Motor neuron (in vitro differentiated cells): ENCODE results near the gene ATG3. TPM values are rescaled to one million over a fixed set of nuclear protein-coding genes. Genes with fewer than 3 reads are reported as not detected.

Experiments
- ATAC-seq, 8 experiments: fragments of 200-7000 bp; cut with Tn5 transposase; replicated peaks in 6 of 8; 2 replicates each; pipeline ENCODE4 v1.8.0; 2021; ENCODE audit warnings: mild to moderate bottlenecking in 8 of 8, moderate library complexity in 8 of 8
- H3K27ac ChIP-seq, 2 donors: fragments of 250-450 bp; sonication (Bioruptor Pico); 2 replicates each; pipeline ENCODE4 v1.9.0; 2021; ENCODE audit warnings: antibody characterized with exemption in 2 of 2, mild to moderate bottlenecking in 2 of 2, moderate library complexity in 1 of 2
- H3K4me1 ChIP-seq, 2 donors: fragments of 250-450 bp; sonication (Bioruptor Pico); replicated peaks in 1 of 2; 2 replicates each; pipeline ENCODE4 v1.6.1; 2021; ENCODE audit warnings: antibody characterized with exemption in 2 of 2, mild to moderate bottlenecking in 2 of 2, moderate library complexity in 1 of 2
- H3K4me3 ChIP-seq, 5 donors: fragments of 250-450 bp; sonication (Bioruptor Pico); 2 replicates each; pipeline ENCODE4 v1.9.0; 2021; ENCODE audit warnings: antibody characterized with exemption in 5 of 5, mild to moderate bottlenecking in 5 of 5, moderate library complexity in 4 of 5
- WGBS, 10 experiments: fragments of 450-650 bp; shearing (Covaris generic); methylation state at CpG; one replicate each; pipeline ENCODE4 v1.0.0; 2022; 5-methylcytosine and 5-hydroxymethylcytosine counted together
- in situ Hi-C, 9 experiments: fragments of 400-800 bp; cut with MboI; loops; one replicate each; pipeline ENCODE4 v1.15.0; 2021; ENCODE audit warnings: low sequenced_read_pairs in 9 of 9, low pct_unique_long_range_greater_than_20kb in 2 of 9; ENCODE audit not compliant: unreplicated experiment in 9 of 9
- total RNA-seq, 8 experiments: library from RNA; unstranded; fragments of 300-600 nt; gene quantifications; 2 replicates each; pipeline versions ENCODE4 v1.2.3 to v1.2.4, GENCODE V29; 2022

The ATG3 gene
- total RNA-seq, 8 experiments from 2014 or later: 37.0 to 66.2 (median 48.8) TPM

DNA sequence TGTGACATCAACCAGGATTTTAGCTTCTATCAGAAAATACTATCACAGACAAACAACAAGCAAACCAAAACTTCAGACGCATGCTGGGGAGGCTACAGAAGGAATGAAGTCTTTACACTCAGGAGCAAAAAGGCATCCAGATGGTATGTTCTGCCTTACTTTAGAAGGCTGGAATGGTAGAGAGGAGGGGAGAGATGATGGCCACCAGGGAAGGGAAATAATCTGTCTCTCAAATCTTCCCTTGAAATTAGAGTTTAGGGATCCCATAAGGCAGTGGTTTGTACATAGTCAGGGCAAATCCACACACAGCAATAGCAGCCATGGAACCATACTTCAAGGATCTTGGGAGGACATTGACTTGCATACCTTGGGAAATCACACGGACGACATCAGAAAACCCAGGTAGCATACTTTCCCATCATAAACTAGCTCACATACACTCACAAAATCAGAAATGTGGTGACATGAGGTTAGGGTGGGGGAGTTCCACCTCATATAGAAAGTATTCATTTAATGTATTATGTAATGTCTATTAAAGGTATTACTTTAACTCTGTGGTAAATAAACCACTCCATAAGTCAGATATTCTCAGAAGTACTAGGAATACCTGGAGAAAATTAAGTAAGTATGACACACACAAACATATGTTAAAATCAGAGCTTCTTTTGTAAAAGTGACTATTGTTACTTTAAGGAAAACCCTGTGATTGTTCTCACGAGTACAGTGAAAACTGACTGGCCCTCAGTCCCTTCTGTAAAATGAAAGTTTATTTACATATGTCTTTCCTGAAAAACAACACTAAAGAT lies 71.9 kb downstream of the ATG3 start:
- H3K4me3 ChIP-seq: no peak overlapping the region
- no peak overlapping the region for H3K27ac ChIP-seq
- whole genome bisulfite sequencing, 10 experiments: 35 to 100% (median 78%) methylated on average over 1 to 2 of the region's 4 CpGs; no CpG with 5 or more reads in 3 of the 10 experiments
- no peak for ATAC-seq
- in situ Hi-C loops: no loop called here
- no peaks in the 10 kb centered on the region for H3K4me1 ChIP-seq

GRCh38 chr3:112486811-112487505 lies 74.8 kb downstream of the ATG3 start:
- ATAC-seq: no peak
- WGBS, 10 experiments: 33 to 100% (median 100%) methylated on average over 1 to 6 of the region's 7 CpGs; no CpG with 5 or more reads in 3 of the 10 experiments
- H3K4me1 ChIP-seq: no peaks in the 10 kb centered on the region
- in situ Hi-C loops: no loop called here
- no peak overlapping the region for H3K27ac ChIP-seq
- H3K4me3 ChIP-seq: no peak overlapping the region

DNA sequence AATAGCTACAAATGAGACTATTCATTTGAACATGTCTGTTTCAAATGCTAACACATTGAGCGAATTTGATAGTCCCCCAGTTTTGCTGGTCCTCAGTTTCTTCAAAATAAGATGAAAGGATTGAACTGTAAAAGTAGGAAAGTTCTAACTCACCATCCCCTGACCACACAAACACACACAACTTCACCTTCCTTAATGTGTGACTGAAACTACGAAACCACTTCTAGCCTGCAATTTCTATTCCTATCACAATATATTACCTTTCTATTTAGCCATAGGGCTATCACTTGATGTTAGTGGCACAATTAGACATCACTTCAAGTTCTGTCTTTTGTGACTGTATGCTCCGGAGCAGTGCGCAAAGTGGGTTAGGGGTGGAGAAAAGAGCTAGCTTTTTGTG lies 77.4 kb downstream of the ATG3 start:
- no peak overlapping the region for H3K4me3 ChIP-seq
- no peak overlapping the region for H3K27ac ChIP-seq
- in situ Hi-C loops: no loop called here
- 45 to 100% (median 91%) methylated on average over 1 to 4 of the region's 4 CpGs; no CpG with 5 or more reads in 1 of the 10 experiments for WGBS, 10 experiments
- no peak for ATAC-seq
- H3K4me1 ChIP-seq: no peaks in the 10 kb centered on the region

GRCh38 chr3:112482675-112483074 lies 79.1 kb downstream of the ATG3 start:
- WGBS, 10 experiments: 50 to 100% (median 90%) methylated on average over 1 of the region's 1 CpG; no CpG with 5 or more reads in 1 of the 10 experiments
- in situ Hi-C loops: no loop called here
- ATAC-seq: no peak

More at GRCh38 chr3:112482675-112483074, 79.1 kb downstream of the ATG3 start:
- no peaks in the 10 kb centered on the region for H3K4me1 ChIP-seq
- H3K27ac ChIP-seq: no peak overlapping the region
- no peak overlapping the region for H3K4me3 ChIP-seq

Other genes with a start within 250 kb of the ATG3 start
- gene CD200, start 228.8 kb downstream of the ATG3 start, total RNA-seq: 10 to 100 TPM in 6 of 8 experiments, 1 to 10 TPM in 1, not detected in 1; 1.0 to 79.1 (median 65.7) TPM
- gene BTLA, start 62.5 kb downstream of the ATG3 start, total RNA-seq: 10 to 100 TPM in 1 of 8 experiments, 1 to 10 TPM in 2, under 1 TPM in 5; 0.05 to 10.2 (median 0.35) TPM
- 10 to 100 TPM; 16.0 to 45.5 (median 27.1) TPM for gene SLC35A5, start 83 bp upstream of the ATG3 start, total RNA-seq
- gene CCDC80, start 79.2 kb upstream of the ATG3 start, total RNA-seq: 100 to 1,000 TPM in 2 of 8 experiments, 10 to 100 TPM in 1, 1 to 10 TPM in 5; 1.3 to 681 (median 4.0) TPM